GM18909 (cell line): Measurements from ENCODE around the gene MAPRE2.
A peak's percentile ranks its signal among the peaks of the same experiment; 100 is the strongest.

Source experiments
- ATAC-seq: cut with Tn5 transposase; IDR thresholded peaks from one replicate; pipeline ENCODE4 v1.9.1; 2021; ENCODE audit warnings: mild to moderate bottlenecking; ENCODE audit not compliant: unreplicated experiment, poor library complexity

MAPRE2 gene

GRCh38 chr18:35030277-35030989, 10.8 kb upstream of the MAPRE2 start:
- peak; percentile 54 for ATAC-seq

DNA sequence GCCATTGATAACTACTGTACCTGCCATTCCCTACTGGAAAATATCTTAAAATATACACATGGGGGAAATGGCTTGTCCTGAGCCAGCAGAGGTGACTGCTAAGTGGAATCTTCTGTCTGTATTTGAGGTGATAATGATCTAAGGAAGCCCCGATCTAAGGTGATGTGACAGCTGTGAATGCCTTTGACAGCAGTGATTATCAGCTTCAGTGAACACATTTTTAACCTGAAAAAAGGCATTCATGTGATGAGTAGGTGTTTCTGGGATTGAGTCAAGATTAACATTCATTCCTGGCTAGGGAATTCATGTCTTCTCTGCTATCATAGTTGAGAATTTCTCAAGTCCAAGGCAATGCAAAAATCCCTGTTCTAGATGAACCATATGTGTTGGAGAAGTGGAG, 9.1 kb upstream of the MAPRE2 start:
- ATAC-seq: no peak

GRCh38 chr18:35038029-35038428, 3.2 kb upstream of the MAPRE2 start:
- ATAC-seq: no peak

DNA sequence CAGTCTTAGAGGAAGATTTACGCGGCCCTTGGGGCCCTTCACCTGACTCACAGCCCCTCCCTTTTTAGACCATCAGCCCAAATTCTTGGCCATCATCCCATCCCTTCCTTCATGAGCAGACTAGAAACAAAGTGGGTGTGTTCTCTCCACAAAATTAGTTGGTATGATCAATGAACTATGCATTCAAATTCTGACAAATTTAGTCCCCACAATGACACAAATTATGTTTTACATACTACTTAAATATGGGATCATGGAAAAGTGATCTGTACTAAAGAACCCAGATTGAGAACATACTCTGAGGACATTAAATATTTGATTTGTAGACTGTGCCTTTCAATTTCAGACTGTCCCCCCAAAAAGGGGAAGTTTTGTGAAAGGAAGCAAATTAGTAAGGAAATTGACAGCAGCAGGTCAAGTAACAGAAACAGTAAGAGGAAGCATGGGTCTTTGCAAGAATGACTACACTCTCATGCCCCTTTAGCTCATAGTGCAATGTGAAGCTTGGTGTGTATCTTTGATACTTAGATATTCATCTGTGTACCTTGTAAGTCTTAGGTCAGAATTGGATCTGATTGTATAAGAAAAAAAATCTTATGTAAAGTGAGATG, 2.2 kb upstream of the MAPRE2 start:
- peak; percentile 40 for ATAC-seq

GRCh38 chr18:35040638-35040987, 600 bp upstream of the MAPRE2 start:
- ATAC-seq: no peak

GRCh38 chr18:35041815-35042387, 688 bp downstream of the MAPRE2 start:
- ATAC-seq: no peak

- peak; percentile 17 for ATAC-seq
Observed at GRCh38 chr18:35042389-35043071, 1.3 kb downstream of the MAPRE2 start.

DNA sequence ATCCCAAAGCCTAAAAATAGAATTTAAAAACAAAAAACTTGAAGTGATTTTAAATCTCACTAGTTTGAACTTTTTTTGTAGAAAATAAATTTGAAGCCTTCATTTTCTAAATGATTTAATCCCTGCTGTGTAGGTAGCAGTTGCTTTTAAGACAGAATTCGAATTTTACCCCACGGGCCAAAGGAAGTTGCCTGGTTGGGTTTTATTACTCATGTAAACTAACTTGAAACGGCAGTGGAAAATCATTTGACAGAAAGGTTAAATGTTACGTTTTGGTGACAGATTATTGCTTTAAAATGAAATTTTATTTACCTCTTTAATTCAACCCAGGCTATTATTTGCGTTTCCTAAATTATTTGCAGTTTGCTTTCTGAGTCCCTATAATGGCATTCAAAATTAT, 2.0 kb downstream of the MAPRE2 start:
- ATAC-seq: no peak

- no peak for ATAC-seq
Observed at GRCh38 chr18:35045121-35045520, 3.9 kb downstream of the MAPRE2 start.

GRCh38 chr18:35045806-35046205, 4.6 kb downstream of the MAPRE2 start:
- ATAC-seq: no peak

GRCh38 chr18:35047697-35048292, 6.6 kb downstream of the MAPRE2 start:
- ATAC-seq: no peak

DNA sequence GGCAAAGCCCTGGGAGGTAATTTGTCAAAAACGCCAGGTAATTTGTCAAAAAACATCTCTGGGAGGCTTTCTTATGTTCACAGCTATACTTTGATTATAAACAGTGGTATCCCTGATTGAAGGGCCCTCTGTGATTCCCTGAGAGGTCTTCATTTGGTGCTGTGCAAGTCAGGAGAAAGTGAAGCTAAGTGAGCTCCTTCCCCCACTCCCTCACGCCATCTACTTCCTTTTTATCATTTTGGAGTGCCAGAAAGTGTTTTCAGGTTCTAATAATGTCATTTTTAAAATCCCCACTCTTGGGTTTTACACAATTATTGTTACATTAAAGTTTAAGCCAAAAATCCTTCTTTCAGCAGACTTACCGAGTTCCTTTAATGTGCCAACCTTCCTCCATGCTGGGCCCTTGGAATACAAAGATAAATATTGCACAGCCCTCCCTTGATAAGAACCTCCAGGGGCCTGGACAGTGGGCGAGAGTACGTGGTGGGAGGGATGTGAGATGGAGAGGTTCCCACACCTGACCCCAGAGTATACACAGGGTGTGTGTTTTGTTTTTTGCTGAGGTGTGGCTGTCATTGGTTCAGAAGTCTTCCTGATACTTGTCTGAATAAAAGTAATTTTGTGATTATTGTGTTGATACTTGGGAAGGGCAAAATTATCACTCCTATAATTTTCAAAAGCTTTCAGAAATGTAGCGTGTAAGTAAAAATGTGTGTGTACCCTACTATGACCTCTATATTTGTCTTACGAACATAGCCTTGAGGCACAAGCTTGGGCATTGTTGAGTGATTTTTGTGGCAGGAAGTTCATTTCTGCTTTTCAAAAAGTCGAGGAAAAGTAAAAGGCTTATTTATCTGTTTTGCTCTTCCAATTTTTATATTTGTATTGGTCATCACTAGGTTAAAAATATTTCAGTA, 8.2 kb downstream of the MAPRE2 start:
- peak; percentile 29 for ATAC-seq

- peak; percentile 40 for ATAC-seq
Observed at GRCh38 chr18:35050028-35050546, 8.9 kb downstream of the MAPRE2 start.

DNA sequence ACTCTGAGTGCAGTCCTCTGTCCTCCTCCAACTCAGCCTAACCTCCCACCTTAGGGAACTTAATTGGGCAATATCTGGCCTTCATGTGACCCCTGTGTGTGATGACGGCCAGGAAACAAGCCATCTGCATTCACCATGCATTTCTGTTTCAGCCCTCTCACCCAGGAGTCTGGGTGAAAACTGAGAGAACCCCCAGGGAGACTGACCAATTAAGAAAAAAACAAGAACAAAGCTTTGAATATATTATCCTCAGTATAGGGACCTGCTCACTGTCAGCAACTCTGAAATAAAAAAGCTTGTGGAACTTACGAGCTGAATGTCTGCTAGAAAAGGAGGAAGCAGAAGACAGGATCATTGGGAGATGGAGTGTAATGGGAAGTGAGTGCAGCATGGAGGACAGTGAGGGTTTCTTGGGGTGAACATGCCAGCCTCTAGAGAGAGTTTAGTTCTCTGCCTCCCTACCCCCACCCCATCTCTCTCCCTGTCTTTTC, 9.5 kb downstream of the MAPRE2 start:
- peak; percentile 32 for ATAC-seq

DNA sequence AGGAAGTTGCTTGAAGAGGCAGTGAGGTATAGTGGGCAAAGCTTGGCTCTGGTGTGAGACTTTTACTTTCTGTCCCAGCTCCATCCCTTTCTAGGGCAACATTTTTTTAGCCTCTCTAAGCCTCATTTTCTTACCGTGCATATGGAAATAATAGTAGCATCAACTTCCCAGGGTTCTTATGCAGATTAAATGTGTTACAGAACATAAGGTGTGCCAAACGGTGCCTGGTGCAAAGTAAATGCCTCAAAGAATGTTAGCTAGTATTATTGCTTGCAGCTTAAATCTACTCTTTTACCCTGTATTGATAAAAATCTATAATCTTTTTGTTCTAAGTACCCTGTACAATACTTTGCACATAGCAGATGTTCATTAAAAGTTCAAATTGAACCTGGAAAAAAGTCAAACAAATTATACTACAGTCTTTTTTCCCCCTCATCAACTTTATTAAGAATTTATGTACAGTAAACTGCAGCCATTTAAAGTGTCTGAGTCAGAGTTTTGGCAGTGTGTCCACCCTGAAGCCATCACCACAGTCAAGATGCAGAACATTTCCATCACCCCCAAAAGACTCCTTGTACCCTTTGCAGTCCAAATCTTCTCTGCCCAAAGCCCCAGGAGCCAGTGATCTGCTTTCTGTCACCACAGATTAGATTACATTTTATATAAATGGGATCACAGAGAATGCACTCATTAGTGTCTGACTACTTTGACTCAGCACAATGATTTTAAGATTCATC, 10.6 kb downstream of the MAPRE2 start:
- ATAC-seq: no peak

- ATAC-seq: no peak
Observed at GRCh38 chr18:35054401-35054800, 13.2 kb downstream of the MAPRE2 start.

DNA sequence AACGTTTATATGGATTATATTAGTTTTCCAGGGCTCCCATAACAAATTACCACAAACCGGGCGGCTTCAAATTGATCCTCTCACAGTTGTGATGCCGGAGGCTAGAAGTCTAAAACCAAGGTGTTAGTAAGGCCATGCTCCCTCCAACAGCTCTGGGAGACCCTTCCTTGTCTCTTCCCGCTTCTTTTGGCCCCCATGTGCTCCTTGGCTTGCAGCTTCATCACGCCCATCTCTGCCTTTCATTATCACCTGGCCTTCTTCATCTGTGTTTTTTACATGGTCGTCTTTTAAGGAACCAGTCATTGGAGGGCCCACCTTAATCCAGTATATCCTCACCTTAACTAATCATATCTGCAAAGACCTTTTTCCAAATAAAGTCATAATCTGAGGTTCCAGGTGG, 13.9 kb downstream of the MAPRE2 start:
- ATAC-seq: no peak

- ATAC-seq: no peak
Observed at GRCh38 chr18:35055726-35056125, 14.5 kb downstream of the MAPRE2 start.
